Measurements from ENCODE around the gene EIF5B.

The EIF5B gene

DNA sequence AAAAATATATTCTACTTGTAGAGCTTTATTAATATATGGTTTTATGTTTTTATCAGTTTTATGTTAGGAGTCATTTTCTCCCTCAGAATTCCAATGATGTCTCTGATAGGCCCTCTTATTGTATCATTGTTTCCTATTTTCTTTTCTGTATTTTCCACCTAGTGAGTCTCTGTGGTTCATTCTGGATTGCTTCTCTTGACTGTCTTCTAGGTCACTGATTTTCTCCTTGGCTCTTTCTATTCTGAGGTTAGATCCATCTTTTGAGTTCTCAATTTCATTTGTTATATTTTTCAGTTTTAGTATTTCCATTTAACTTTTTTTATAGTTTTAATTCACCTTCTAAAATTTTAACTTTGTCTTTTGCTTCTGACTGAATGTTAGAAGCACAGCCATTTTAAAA, 37.6 kb downstream of the EIF5B start:
- no peak for DNase-seq

DNA sequence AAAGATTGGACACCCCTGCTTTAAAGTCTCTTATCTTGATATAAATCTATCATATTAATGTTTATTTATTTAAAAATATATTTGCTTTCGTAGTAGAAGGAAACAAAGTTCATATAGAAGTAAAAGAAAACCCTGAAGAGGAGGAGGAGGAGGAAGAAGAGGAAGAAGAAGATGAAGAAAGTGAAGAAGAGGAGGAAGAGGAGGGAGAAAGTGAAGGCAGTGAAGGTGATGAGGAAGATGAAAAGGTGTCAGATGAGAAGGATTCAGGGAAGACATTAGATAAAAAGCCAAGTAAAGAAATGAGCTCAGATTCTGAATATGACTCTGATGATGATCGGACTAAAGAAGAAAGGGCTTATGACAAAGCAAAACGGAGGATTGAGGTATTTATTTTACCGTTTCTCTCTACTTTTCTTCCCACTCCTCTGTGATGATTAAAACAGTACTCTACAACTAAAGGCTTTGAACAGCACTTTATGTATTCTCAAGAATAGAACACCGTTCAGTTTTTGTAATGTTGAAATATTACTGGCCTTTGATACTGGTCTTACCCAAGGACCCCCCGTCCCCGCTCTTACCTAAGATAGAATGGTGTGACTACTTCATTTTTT, 39.2 kb downstream of the EIF5B start:
- DNase-seq: no peak

DNA sequence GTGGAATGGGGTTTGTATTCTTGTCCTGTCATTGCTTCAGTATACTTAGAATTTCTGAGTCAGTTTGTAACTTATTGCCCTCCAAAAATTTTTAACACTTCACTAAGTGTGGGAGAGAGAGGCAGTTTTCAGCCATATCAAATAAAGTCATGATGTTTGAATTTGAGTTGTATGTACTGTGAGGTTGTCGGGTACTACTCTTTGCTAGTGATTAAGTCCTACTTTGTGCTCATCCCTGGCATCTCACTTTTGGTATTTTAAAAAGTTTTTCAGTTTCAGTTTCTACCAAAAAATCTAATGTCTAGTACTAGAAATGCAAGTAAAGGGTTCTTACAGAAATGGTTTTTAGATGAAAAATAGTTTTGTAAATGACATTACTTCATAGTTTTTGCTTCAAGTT, 40.7 kb downstream of the EIF5B start:
- no peak for DNase-seq

DNA sequence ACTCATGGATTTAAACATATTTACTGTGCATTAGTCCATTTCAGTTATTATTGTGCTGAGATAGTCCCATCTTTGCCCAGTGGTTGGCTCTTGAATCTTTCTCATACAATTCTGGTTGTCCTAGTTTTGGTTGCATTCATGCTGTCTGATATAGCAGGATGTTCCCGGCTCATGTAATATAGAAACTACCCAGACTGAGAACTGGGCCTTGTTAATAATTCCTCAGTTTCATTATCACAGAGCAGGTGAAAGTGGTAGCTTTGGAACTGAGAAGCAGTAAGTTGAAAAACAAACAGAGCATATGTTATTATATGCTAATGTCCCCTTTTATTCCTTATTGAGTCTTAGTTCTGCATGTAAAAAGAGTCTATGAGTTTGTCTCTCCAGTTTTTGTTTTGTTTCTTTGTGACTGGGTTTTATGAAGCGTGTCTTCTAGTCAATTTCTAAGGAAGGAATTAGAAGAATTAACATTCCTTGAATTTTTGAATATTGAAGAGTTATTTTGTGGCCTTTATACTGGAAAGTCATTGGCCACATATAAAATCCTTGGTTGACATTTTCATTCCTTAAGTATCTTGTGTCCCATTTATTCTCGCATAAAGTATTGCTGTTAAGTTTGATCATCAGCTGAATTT, 43.3 kb downstream of the EIF5B start:
- peak; percentile 38 for DNase-seq

DNA sequence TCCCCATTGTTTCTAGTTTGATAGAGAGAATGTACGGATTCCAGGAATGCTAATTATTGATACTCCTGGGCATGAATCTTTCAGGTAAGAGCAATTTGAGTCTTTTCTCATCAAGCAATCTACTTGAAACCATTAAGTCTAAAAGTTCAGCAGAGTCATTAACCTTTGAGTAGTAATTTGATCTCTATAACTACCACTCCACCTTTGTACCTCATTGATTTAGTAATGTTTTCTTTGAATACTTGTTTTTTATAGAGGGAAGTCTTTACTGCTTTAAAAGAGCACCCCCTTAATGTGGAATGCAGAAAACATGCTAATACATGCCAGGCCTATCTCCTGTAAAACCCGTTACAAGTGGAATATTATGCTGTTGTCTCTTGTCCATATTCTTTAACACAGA, 45.0 kb downstream of the EIF5B start:
- no peak for DNase-seq

DNA sequence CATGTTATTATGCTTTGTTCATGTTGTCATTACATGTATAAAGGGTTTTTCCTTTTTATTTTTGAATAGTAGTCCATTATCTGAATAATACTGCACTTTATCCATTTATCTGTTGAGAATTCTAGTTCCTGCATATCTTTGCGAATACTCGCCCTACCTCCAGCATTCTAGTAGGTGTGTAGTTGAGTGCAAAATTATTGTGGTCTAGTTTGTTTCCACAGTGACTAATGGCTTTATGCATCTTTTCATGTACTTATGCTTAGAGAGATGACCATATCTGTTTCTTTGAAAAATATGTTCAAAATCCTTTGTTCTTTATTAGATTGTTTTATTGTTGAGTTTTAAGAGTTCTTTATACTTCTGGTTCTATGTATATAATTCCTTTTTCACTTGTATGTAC, 48.8 kb downstream of the EIF5B start:
- no peak for DNase-seq

DNA sequence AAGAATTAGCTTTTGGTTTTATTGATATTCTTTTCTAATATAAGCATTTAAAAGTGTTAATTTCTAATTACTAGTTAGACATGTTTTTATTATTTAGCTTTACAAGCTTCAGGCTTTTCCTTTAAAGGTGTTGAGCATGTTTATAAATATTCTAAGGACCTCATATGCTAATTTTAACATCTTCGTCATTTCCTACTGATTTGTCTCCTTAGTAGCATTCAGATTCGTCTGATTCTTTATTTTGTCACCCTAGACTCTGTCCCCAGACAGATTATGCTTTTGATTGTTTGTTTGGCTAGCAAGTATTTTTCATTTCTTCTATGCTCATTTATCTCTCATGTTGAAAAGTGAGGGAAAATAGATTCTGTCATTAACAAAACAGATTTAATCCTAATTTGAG, 51.7 kb downstream of the EIF5B start:
- no peak for DNase-seq

DNA sequence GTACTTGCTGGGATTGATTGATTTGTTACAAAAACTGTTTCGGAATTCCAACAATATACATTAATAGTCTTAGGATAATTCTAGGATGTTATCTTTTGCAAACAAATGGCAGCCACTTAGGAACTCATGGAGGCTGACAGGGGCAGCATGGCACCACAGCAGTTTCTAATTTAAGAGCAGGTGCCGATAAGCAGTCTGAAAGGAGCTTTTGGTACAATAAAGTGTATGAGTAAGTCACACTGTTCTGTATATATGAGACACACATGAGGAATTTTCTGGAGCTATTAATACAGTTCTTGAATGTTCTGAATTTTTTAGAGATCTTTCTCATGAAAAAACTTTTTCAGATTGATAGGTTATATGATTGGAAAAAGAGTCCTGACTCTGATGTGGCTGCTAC, 52.2 kb downstream of the EIF5B start:
- no peak for DNase-seq

DNA sequence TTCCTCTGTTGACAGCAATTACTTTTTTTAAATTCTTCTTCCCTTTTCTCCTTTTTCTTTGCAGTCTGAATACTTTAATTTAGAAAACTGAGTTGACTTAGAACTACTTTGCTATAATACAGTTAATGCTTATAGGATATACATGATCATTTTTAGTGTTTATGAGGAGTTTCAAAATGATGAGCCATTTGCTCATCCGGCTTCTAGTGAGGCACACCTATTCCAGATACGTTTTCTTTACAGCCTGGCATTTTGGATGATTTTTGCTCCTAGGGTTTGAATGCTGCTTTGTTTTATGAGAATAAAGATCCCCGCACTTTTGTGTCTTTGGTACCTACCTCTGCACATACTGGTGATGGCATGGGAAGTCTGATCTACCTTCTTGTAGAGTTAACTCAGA, 52.8 kb downstream of the EIF5B start:
- no peak for DNase-seq

DNA sequence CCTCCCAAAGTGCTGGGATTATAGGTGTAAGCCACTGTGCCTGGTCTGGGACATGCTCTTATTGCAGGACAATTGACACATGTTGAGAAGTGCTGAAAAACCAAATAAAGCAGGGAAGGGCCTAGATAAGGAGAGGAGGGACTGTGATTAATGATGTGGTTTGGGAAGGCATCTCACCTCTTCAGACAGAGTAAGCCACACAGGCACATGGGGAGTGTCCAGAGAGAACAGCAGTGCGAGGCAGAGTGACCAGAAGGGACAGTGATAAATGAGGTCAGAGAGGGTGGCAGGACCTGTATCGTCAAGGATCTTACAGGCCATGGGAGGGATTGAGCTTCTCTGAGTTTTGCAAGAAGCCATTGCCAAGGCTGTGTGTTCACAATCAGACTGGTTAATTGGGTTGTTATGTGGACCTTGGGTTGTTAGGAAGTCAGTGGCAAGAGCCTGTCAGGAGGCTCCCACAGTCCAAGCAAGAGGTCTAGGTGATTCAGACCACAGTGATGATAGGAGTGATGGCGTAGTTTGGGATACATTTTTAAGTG, 58.5 kb downstream of the EIF5B start:
- DNase-seq: no peak

DNA sequence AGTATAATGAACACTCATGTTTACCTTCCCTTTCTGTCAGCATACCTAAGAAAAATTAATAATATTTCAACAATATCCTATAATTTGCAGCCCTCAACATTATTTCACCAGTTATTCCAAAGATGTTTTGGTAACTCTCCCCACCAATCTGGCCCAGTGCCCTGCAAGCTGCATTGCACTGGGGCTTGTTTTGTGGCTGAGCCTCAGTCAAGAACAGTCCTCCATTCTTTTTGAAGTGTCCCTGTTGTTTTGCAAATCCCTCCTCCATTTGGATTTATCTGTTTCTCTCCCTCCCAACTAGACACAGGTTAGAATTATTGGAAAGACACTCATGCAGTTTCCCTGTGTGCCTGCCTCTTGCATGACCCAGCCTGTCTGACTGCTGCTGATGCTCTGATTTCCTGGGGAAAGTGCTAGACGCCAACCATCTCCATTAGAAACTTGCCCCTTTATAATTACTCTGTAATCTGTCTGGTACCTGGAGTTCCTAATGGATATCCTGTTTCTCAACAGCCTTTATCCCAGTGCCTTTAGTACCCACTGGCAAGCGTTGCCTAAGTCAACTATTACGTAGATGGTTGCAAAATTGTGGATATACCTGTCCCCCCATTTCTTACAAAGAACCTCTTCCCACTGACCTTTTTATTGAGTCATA, 60.2 kb downstream of the EIF5B start:
- no peak for DNase-seq

DNA sequence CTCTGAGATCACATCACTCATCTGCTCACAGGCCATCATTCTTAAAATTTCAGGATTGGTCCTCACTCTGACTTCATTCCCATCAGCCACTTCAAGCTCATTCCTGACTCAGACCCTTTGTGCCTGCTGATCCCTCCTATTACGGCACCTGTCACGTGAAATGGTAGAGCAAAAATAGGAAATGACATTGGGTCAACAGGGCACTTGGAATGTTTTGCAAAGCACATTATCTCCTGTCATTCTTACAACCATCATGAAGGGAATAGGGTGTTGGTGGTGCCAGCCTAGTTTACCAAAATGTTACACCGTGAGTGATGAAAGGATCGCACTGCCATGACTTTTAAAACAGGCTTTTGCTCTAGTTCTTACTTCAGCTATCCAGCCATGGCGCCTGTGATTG, 61.1 kb downstream of the EIF5B start:
- no peak for DNase-seq

DNA sequence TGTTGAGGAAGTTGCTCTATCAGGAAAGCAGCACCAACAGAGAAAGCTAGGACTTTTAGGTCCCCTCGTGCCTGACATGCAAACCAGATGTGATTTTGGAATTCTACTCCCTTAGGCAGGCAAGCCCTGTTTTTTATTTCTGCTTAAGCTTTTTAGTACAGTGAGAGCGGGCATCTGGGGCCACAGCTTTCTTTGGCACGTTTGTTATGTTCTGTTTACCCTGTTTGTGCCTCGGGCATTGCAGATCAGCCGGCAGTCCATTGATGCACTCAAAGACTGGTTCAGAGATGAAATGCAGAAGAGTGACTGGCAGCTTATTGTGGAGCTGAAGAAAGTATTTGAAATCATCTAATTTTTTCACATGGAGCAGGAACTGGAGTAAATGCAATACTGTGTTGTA, 61.9 kb downstream of the EIF5B start:
- no peak for DNase-seq

DNA sequence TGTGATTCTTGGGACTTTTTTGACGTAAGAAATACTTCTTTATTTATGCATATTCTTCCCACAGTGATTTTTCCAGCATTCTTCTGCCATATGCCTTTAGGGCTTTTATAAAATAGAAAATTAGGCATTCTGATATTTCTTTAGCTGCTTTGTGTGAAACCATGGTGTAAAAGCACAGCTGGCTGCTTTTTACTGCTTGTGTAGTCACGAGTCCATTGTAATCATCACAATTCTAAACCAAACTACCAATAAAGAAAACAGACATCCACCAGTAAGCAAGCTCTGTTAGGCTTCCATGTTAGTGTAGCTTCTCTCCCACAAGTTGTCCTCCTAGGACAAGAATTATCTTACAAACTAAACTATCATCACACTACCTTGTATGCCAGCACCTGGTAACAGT, 62.6 kb downstream of the EIF5B start:
- DNase-seq: no peak

DNA sequence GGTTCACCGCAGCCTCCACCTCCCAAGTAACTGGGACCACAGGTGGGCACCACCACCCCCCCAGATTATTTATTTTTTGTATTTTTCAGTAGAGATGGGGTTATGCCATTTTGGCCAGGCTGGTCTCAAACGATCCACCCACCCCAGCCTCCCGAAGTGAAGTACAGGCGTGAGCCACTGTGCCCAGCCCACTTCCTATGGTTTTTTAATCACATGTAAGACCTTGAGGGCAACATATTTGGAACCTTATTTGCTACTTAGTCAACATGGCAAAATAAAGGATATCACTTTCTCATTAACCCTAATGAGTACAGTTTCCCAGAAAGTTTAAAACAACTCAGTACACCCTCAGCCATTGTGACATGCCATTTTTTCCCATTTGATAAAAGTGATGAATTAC, 64.7 kb downstream of the EIF5B start:
- DNase-seq: no peak

DNA sequence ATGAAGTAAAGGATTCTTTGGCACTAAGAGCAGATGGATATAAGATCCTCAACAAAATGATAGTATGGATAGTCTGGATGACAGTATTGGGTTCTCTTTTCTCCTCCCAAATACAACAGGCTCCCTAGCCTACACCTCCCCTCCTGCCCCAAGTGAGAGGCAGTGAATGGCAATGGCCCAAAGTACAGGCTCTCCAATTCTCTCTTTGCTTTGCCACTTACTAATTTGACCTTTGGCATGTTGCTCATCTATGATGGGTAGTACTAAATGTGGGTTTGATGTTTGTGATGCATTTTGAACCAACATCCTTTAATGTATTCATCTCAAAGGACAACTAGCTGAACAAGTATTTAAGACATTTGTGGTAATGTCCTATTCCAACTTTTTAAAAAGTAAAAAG, 65.9 kb downstream of the EIF5B start:
- no peak for DNase-seq

DNA sequence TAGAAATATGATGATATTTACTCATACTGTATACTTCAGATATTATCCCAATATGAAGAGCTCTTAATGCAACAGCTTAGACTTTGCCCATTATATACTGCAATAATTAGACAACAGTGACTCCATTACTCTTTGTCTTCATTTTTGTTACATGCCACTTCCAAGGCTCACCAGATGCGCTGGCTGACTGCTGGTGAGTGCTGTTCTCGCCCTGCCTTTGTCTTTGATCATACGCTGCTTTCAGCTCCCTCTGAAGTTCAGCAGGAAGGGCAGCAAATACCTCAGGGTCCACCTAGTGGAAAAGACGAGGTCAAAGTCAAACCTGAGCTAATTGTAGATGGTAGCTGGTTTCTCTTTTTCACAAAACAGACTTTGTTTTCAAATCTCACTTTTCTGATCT, 66.3 kb downstream of the EIF5B start:
- DNase-seq: peak; percentile 30

DNA sequence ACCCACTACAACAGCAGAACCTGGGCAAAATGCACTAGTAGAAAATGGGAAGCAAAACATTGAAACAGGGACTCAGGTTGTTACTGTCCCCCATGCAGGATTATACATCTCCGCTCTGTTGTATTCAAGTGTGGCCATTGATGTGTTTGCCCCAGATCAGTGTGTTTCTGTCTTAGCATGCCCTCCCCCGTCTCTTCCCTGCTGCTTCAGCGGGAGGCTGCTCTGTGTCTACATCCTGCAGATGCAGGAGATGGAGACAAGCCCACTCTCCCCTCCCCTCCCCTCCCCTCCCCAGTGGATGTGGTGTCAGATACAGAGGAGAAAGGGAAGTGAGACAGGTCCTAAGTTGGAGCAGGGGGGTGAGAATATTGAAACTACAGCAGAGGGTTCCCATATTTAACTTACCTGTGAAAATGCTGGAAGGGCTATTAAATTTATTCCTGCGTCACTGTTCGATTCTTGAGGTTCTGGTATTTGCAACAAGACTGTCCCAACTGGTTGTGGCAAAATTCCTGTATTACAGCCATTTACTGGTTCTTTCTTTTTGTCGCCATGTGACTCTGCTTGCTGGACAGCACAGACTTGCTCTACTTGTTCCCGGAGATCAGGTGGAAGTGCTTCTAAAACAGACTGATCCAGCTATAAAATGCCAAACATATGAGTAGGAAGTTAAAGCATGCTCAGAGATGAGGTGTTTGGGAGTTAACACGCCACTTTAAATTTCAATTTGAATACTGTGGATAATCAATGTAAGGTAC, 67.0 kb downstream of the EIF5B start:
- no peak for DNase-seq

DNA sequence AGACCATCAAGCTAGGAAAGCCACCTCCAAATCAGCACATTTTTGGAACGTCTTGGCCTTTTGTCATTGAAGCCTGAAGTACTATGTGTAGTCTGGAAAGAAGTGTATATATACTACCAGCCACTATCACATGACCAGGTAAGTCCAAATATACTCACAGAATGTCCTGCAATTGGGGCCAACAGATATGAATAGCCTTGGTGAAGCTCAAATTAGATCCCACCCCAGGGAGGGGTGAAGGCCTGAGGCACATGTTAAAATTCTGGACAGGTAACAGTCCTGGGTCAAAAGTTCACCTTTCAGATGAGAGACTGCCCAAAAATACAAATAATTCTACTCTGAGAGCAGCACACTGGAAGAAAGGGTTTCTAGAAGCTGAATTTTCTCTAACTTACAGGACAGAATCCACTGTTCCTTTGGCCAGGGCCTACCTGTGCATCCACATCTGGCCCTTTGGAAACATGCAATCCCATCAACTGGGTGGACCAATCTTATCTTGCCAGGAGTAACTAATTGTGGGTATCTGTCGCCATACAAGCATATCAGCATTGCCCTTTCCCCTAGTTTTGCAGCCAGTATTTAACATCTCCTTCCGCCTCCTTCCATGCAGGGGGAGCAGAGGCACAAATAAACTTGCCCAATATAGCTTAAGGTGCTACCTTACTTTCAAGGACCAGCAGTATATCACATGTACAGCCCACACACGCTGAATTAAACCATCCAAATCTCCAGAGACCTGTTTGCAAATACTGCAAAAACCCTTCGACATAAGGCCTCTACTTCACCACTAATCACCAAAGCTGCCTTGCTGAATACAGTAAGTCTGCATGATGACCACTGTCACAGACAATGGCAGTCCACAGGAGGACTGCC, 67.8 kb downstream of the EIF5B start:
- DNase-seq: no peak

DNA sequence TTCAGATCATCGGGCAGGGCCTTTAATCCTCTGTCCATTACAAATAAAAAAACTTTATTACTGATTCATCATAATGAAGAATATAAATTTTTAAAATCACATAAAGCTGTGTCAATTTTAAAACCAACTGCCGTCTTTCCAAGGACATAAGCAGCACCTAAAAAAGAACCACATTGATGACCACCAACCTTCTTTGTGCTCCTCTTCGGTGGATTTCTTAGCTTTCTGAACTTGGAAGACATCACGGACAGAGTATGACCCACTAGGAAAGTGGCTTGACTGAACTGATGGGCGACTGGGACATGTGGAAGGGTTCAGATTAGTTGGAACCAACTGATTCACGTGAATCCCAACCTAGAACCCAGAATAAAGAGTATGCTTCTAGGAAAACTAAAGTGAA, 68.9 kb downstream of the EIF5B start:
- no peak for DNase-seq

DNA sequence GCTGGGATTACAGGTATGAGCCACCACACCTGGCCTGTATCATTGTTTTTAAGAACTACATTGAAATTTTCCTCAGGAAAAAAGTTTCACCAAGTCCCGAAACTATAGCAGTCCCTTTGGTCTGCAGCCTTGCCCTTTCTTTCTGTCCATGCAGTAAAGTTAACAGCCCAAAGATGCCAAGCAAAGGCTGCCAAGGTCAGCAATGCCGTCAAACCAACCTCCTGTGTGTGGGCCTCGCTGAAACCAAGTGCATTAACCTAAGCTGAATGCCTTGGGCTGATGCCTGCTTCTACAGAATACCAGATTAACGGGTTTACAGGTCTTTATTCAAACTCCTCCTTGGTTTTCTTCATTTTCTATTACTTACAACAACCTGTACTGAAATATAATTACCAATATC, 73.1 kb downstream of the EIF5B start:
- DNase-seq: no peak

DNA sequence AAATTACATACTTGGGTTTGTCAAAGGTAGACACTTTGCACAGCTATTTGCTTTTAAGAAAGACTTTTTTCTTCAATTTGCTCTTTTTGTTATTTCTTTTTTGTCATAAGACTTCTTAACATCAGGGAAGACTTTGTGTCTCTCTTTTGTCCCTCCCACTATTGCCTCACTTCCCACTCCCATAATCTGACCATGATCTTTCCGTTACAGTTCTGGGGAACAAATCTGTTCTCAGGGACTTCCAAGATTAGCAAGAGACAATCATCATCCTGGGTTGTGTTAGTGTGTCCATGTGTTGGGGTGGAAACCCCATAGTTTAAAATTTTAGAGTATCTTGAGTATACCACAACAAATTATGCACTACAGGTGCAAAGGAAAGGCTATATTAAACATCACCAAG, 77.4 kb downstream of the EIF5B start:
- DNase-seq: no peak

DNA sequence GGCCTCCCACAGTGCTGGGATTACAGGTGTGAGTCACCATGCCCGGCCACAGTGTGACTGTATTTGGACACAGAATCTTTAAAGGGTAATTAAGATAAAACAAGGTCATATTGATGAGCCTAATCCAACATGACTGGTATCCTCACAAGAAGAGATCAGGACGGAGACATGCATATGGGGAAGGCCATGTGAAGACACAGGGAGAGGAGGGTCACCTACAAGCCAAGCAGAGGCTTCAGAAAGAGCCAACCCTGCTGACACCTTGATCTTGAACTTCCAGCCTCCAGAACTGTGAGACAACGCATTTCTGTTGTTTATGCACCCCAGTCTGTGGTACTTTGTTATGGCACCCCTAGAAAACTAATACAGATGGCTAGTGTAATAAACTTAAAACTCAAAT, 80.2 kb downstream of the EIF5B start:
- no peak for DNase-seq
